Measurements from ENCODE around the gene CFAP52.

DNA sequence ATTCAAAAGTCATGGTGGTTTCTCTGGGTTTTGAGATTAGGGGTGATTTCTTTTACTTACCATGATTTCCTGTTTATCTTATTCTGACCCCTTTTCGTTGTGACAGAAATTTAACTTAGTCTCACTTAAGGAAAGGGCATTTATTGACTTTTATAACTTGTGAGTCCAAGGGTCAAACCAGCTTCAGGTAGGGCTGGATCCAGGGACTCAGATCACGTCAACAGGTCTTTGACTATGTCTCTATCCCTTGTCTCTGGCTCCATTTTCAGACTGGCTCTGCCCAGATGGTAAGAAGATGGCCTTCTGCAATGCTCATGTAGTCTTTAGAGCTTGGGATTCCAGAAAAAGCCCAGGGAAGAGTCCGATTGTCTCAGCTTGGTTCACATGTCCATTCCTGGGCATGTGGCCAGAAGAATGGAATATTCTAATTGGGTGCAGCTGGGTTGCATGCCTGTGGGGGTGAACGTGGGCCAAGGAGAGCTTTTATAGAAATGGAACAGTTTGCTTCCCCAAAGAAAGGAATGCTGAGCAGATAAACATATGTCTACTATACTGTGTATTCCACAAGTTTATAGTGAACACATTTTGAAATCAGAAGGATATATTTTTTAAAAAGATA lies 82.3 kb downstream of the CFAP52 start:
- TF ChIP-seq EZH2 (IDR thresholded peaks at IDR 0.05) (no peak), POLR2AphosphoS5 (IDR thresholded peaks at IDR 0.05; ENCODE audit: borderline replicate concordance, low read depth, low read length) (no peak), FOXP2 (optimal IDR thresholded peaks at IDR 0.05; ENCODE audit: control extremely low read depth, extremely low read length, insufficient read depth) (no peak)
